Tibial artery (tissue), 4 donors: Measurements from ENCODE around the gene KLHDC7B.

Experiments
- DNase-seq, 2 donors: peaks; one replicate each; pipeline ENCODE4 v3.0.0-alpha.2; 2019
- H3K27ac ChIP-seq, 2 donors: fragments of 200-600 bp; sonication (generic) in 1 of 2; 1 replicate in 1 of 2; 2 replicates in 1 of 2; pipeline ENCODE4 v1.5.1; 2018 to 2019; ENCODE audit warnings: mild to moderate bottlenecking in 1 of 2
- H3K27me3 ChIP-seq, 2 donors: fragments of 200-600 bp; sonication (generic) in 1 of 2; one replicate each; pipeline versions ENCODE4 v1.5.1 to v1.6.0; 2016 to 2019
- H3K36me3 ChIP-seq, 3 donors: fragments of 200-600 bp; sonication (generic) in 2 of 3; one replicate each; pipeline ENCODE4 v1.5.1; 2016 to 2019; ENCODE audit warnings: mild to moderate bottlenecking in 2 of 3
- H3K4me1 ChIP-seq, 4 donors: fragments of 200-600 bp; sonication (generic) in 2 of 4; 1 replicate in 3 of 4; 2 replicates in 1 of 4; pipeline ENCODE4 v1.5.1; 2016 to 2019
- H3K4me3 ChIP-seq, 2 donors: fragments of 200-600 bp; sonication (generic) in 1 of 2; 1 replicate in 1 of 2; 2 replicates in 1 of 2; pipeline ENCODE4 v1.5.1; 2018 to 2019; ENCODE audit warnings: mild to moderate bottlenecking in 2 of 2
- H3K9me3 ChIP-seq, 3 donors: fragments of 200-600 bp; sonication (generic) in 1 of 3; one replicate each; pipeline ENCODE4 v1.5.1; 2016 to 2019
- CTCF ChIP-seq, 2 experiments: fragments of 200-600 bp in 1 of 2; fragments of 450-650 bp in 1 of 2; IDR thresholded peaks; one replicate each; pipeline ENCODE4 v1.5.1; 2017 to 2019; ENCODE audit warnings: antibody characterized with exemption in 2 of 2, mild to moderate bottlenecking in 1 of 2, moderate library complexity in 1 of 2
- intact Hi-C: fragments of 100-400 bp; cut with DNase I; formaldehyde crosslinking; loops from one replicate; pipeline ENCODE4 v1.15.0; 2023; ENCODE audit warnings: low total_unique reads

The KLHDC7B gene

GRCh38 chr22:50508897-50509296 is 36.8 kb upstream of the KLHDC7B start:
- Histone ChIP-seq H3K4me3 (peak overlapping the region; percentile 75 to 85), H3K9me3 (no peaks in the 10 kb centered on the region), H3K27ac (peak overlapping the region; percentile 86 to 90), H3K36me3 (peaks cover 17 to 29% (median 18%) of the 10 kb centered on the region in 3 donors), H3K4me1 (peaks cover 0 to 39% (median 19%) of the 10 kb centered on the region in 4 donors), H3K27me3 (no peaks in the 10 kb centered on the region)
- no peak for TF ChIP-seq CTCF (IDR thresholded peaks at IDR 0.05)
- no peak for DNase-seq
- intact Hi-C loops = loop anchor here (2.0 to 10.0 kb wide), 2 partner anchors 16 to 264 kb away; partner anchors contain the start of genes SCO2 and TUBGCP6

- Histone ChIP-seq H3K4me1 (peaks cover 0 to 17% (median 5%) of the 10 kb centered on the region in 4 donors), H3K4me3 (no peak overlapping the region), H3K27ac (no peak overlapping the region), H3K9me3 (no peaks in the 10 kb centered on the region), H3K27me3 (no peaks in the 10 kb centered on the region), H3K36me3 (peaks cover 13 to 34% (median 18%) of the 10 kb centered on the region in 3 donors)
- intact Hi-C loops = no loop called here
- no peak for TF ChIP-seq CTCF (IDR thresholded peaks at IDR 0.05)
- DNase-seq = no peak
These were observed 32.5 kb upstream of the KLHDC7B start for GRCh38 chr22:50513175-50513574.

GRCh38 chr22:50516068-50516467 is 29.6 kb upstream of the KLHDC7B start:
- TF ChIP-seq CTCF (IDR thresholded peaks at IDR 0.05) = no peak
- intact Hi-C loops = no loop called here
- Histone ChIP-seq H3K4me1 (peaks cover 0 to 3% (median 0%) of the 10 kb centered on the region in 4 donors), H3K27ac (no peak overlapping the region), H3K36me3 (peaks cover 29 to 54% (median 38%) of the 10 kb centered on the region in 3 donors), H3K9me3 (no peaks in the 10 kb centered on the region), H3K27me3 (no peaks in the 10 kb centered on the region), H3K4me3 (no peak overlapping the region)
- DNase-seq = no peak

- DNase-seq = peak in 1 of 2 donors; percentile 48
- H3K36me3 ChIP-seq = peaks cover 31 to 62% (median 45%) of the 10 kb centered on the region in 3 donors
- no peaks in the 10 kb centered on the region for H3K9me3 ChIP-seq
- no peak for TF ChIP-seq CTCF (IDR thresholded peaks at IDR 0.05)
- H3K27ac ChIP-seq = no peak overlapping the region
- intact Hi-C loops = no loop called here
- no peak overlapping the region for H3K4me3 ChIP-seq
- H3K4me1 ChIP-seq = peaks cover 0 to 3% (median 0%) of the 10 kb centered on the region in 4 donors
- H3K27me3 ChIP-seq = no peaks in the 10 kb centered on the region
These were observed 28.8 kb upstream of the KLHDC7B start for GRCh38 chr22:50516891-50517290.

- Histone ChIP-seq H3K36me3 (peaks cover 39 to 70% (median 53%) of the 10 kb centered on the region in 3 donors), H3K4me1 (peaks cover 0 to 3% (median 0%) of the 10 kb centered on the region in 4 donors), H3K4me3 (no peak overlapping the region), H3K27me3 (no peaks in the 10 kb centered on the region), H3K27ac (no peak overlapping the region), H3K9me3 (no peaks in the 10 kb centered on the region)
- intact Hi-C loops = no loop called here
- no peak for TF ChIP-seq CTCF (IDR thresholded peaks at IDR 0.05)
- no peak for DNase-seq
These were observed 28.0 kb upstream of the KLHDC7B start for GRCh38 chr22:50517495-50518260.
